Stimulated activated CD4-positive, alpha-beta T cell treated with anti-CD3 and anti-CD28 coated beads, Interleukin-15, amount 100 ng/mL, for 1 hour (primary cell): Measurements from ENCODE around the gene PDLIM1.

Experiments
- DNase-seq, 2 donors: peaks; one replicate each; pipeline ENCODE4 v3.0.0-alpha.2; 2020; ENCODE audit warnings: low read depth in 1 of 2, low spot score in 1 of 2

The PDLIM1 gene

GRCh38 chr10:95290461-95291364 lies at the start of gene PDLIM1:
Gene PDLIM1 (minus strand): TSS chr10:95291003. CDS start chr10:95290915, 88 bp downstream.
- DNase-seq = no peak

GRCh38 chr10:95339863-95340262 lies 49.1 kb upstream of the PDLIM1 start:
- DNase-seq = no peak

GRCh38 chr10:95337423-95338160 lies 46.8 kb upstream of the PDLIM1 start:
- DNase-seq = no peak

GRCh38 chr10:95336702-95337101 lies 45.9 kb upstream of the PDLIM1 start:
- no peak for DNase-seq

GRCh38 chr10:95335933-95336699 lies 45.3 kb upstream of the PDLIM1 start:
- no peak for DNase-seq

GRCh38 chr10:95334805-95335144 lies 44.0 kb upstream of the PDLIM1 start:
- DNase-seq = no peak

- DNase-seq = no peak
These were observed 43.4 kb upstream of the PDLIM1 start for GRCh38 chr10:95333997-95334804.

- no peak for DNase-seq
These were observed 42.0 kb upstream of the PDLIM1 start for GRCh38 chr10:95332666-95333249.

- no peak for DNase-seq
These were observed 40.9 kb upstream of the PDLIM1 start for GRCh38 chr10:95331596-95332130.

GRCh38 chr10:95330966-95331453 lies 40.2 kb upstream of the PDLIM1 start:
- no peak for DNase-seq

- no peak for DNase-seq
These were observed 38.5 kb upstream of the PDLIM1 start for GRCh38 chr10:95329296-95329695.

GRCh38 chr10:95328013-95328412 lies 37.2 kb upstream of the PDLIM1 start:
- no peak for DNase-seq

- DNase-seq = no peak
These were observed 36.6 kb upstream of the PDLIM1 start for GRCh38 chr10:95327367-95327766.

GRCh38 chr10:95326396-95326795 lies 35.6 kb upstream of the PDLIM1 start:
- no peak for DNase-seq

GRCh38 chr10:95325863-95326262 lies 35.1 kb upstream of the PDLIM1 start:
- DNase-seq = no peak

- DNase-seq = no peak
These were observed 33.8 kb upstream of the PDLIM1 start for GRCh38 chr10:95324436-95325268.

- no peak for DNase-seq
These were observed 30.9 kb upstream of the PDLIM1 start for GRCh38 chr10:95321554-95322301.

GRCh38 chr10:95319239-95319638 lies 28.4 kb upstream of the PDLIM1 start:
- DNase-seq = no peak
